ENCODE data around the gene DMPK.

The DMPK gene

DNA sequence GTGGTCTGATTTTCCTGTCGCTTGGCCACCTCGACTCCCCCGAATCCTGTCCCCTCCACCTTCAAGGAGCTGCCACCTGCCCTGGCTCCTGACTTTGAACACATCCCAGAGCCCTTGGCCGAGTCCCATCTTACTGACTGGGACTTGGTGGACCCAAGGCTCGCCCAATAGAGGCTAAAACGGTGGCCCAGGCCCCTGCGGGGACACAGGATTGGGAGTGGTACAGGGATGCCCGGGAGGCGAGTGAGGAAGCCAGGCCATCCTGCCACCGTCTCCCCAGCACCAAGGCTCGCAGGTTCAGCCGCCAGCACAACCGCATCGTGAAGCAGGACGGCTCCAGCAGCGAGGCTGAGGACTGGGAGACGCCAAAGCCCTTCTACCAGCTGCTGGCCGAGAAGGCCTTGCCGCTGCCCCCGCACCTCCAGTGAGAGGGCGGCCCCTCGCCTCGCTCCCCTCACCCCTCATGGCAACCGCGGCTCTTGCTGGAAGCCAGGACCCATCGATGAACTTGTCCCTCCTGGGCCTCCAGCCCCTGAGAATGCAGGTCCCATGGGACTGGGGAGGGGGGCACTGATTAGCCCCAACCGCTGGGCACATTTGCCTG, 18.5 kb downstream of the DMPK start:
- Histone ChIP-seq H3K9me3 (ENCODE audit: insufficient read depth, low read length) (no peaks in the 10 kb centered on the region), H3K4me3 (ENCODE audit: insufficient read depth, low read length, poor library complexity, severe bottlenecking) (no peak overlapping the region), H3K27me3 (ENCODE audit: low read length) (no peaks in the 10 kb centered on the region), H3K4me2 (ENCODE audit: low read depth, low read length, poor library complexity, severe bottlenecking) (no peak overlapping the region), H3F3A (ENCODE audit: insufficient read depth) (no peaks in the 10 kb centered on the region), H4K20me1 (ENCODE audit: low read depth, low read length) (no peaks in the 10 kb centered on the region), H3K9me2 (replicated peaks; ENCODE audit: insufficient read depth, low read length) (no peaks in the 10 kb centered on the region), H2AFZ (ENCODE audit: low read depth, low read length, severe bottlenecking) (no peak overlapping the region), H3K27ac (ENCODE audit: low read depth, low read length) (no peak overlapping the region), H3K9ac (ENCODE audit: low read length) (no peak overlapping the region), H3K79me2 (ENCODE audit: insufficient read depth, low read length) (no peaks in the 10 kb centered on the region), H3K36me3 (ENCODE audit: low read length) (no peaks in the 10 kb centered on the region)
- TF ChIP-seq, protein P1, sequence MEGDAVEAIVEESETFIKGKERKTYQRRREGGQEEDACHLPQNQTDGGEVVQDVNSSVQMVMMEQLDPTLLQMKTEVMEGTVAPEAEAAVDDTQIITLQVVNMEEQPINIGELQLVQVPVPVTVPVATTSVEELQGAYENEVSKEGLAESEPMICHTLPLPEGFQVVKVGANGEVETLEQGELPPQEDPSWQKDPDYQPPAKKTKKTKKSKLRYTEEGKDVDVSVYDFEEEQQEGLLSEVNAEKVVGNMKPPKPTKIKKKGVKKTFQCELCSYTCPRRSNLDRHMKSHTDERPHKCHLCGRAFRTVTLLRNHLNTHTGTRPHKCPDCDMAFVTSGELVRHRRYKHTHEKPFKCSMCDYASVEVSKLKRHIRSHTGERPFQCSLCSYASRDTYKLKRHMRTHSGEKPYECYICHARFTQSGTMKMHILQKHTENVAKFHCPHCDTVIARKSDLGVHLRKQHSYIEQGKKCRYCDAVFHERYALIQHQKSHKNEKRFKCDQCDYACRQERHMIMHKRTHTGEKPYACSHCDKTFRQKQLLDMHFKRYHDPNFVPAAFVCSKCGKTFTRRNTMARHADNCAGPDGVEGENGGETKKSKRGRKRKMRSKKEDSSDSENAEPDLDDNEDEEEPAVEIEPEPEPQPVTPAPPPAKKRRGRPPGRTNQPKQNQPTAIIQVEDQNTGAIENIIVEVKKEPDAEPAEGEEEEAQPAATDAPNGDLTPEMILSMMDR (IDR thresholded peaks at IDR 0.05; ENCODE audit: insufficient read depth, low read length, poor library complexity, severe bottlenecking) = no peak
- no peak for TF ChIP-seq EZH2phosphoT487 (conservative IDR thresholded peaks at IDR 0.05; ENCODE audit: low read length)

DNA sequence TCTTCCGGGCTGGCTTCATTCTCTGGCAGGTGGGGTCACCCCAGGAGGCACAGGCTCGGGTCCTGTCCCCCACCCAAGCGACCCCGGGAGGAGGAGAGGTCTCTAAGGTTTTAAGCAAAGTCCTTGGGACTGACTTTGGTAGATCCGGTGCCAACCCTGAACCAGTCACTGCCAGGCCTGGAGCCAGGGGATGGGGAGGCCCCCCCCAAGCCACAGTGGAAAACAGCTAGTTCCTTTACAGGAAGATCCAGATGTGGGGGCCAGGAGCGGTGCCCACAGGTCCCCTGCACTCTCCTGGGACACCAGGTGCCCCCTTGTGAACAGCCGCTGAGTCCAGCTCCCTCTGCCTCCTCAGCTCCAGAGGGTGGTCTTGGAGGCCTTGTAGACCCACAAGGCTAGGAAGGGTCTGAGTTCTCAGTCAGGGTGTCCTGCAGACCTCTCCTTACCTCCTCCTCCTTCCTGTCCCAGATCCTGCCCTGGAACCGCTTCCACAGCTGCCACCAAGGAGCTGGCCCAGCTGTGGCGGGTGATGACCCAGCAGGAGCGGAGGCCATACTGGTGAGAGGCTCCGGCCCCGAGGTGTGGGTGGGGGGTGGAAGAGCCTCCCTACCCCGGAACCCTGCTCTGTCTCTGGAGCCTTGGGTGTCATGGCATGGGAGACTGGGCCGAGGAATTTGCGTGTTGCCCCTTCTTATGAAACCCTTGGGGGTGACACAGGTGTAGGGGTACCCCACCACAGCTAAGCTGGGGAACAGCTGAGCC, 19.2 kb downstream of the DMPK start:
- H3K9me3 ChIP-seq (ENCODE audit: insufficient read depth, low read length) = no peaks in the 10 kb centered on the region
- H3K79me2 ChIP-seq (ENCODE audit: insufficient read depth, low read length) = no peaks in the 10 kb centered on the region
- H3K9ac ChIP-seq (ENCODE audit: low read length) = no peak overlapping the region
- TF ChIP-seq EZH2phosphoT487 (conservative IDR thresholded peaks at IDR 0.05; ENCODE audit: low read length) = no peak
- TF ChIP-seq, protein P1 (IDR thresholded peaks at IDR 0.05; ENCODE audit: insufficient read depth, low read length, poor library complexity, severe bottlenecking) = no peak
- no peaks in the 10 kb centered on the region for H3F3A ChIP-seq (ENCODE audit: insufficient read depth)
- no peak overlapping the region for H3K4me2 ChIP-seq (ENCODE audit: low read depth, low read length, poor library complexity, severe bottlenecking)
- no peaks in the 10 kb centered on the region for H3K36me3 ChIP-seq (ENCODE audit: low read length)
- H3K4me3 ChIP-seq (ENCODE audit: insufficient read depth, low read length, poor library complexity, severe bottlenecking) = no peak overlapping the region
- no peak overlapping the region for H2AFZ ChIP-seq (ENCODE audit: low read depth, low read length, severe bottlenecking)
- H3K27me3 ChIP-seq (ENCODE audit: low read length) = no peaks in the 10 kb centered on the region
- no peaks in the 10 kb centered on the region for H3K9me2 ChIP-seq (replicated peaks; ENCODE audit: insufficient read depth, low read length)
- no peak overlapping the region for H3K27ac ChIP-seq (ENCODE audit: low read depth, low read length)
- no peaks in the 10 kb centered on the region for H4K20me1 ChIP-seq (ENCODE audit: low read depth, low read length)

DNA sequence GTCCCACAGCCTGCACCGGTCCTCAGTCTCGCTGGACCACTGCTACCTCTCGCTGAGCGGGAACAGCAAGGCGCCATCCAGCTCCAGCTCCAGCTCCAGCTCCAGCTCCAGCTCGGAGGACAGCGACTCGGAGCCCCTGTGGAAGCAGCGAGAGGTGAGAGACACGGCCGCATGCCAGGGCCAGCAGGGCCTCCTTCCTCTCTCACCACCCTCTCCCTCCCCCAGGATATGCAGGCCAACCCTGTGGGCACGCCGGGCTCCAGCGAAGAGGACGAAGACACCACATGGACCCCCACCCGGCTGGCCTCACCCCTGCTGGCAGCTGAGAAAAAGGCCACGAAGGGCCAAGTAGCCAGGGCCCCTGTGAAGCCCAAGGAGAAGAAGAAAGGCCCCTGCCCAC, 20.6 kb downstream of the DMPK start:
- Histone ChIP-seq H3K36me3 (ENCODE audit: low read length) (no peaks in the 10 kb centered on the region), H3K27ac (ENCODE audit: low read depth, low read length) (no peak overlapping the region), H3F3A (ENCODE audit: insufficient read depth) (no peaks in the 10 kb centered on the region), H3K9me3 (ENCODE audit: insufficient read depth, low read length) (no peaks in the 10 kb centered on the region), H3K79me2 (ENCODE audit: insufficient read depth, low read length) (no peaks in the 10 kb centered on the region), H4K20me1 (ENCODE audit: low read depth, low read length) (no peaks in the 10 kb centered on the region), H3K4me2 (ENCODE audit: low read depth, low read length, poor library complexity, severe bottlenecking) (no peak overlapping the region), H2AFZ (ENCODE audit: low read depth, low read length, severe bottlenecking) (no peak overlapping the region), H3K4me3 (ENCODE audit: insufficient read depth, low read length, poor library complexity, severe bottlenecking) (no peak overlapping the region), H3K9ac (ENCODE audit: low read length) (no peak overlapping the region), H3K27me3 (ENCODE audit: low read length) (no peaks in the 10 kb centered on the region), H3K9me2 (replicated peaks; ENCODE audit: insufficient read depth, low read length) (no peaks in the 10 kb centered on the region)
- TF ChIP-seq EZH2phosphoT487 (conservative IDR thresholded peaks at IDR 0.05; ENCODE audit: low read length) = no peak
- TF ChIP-seq, protein P1 (IDR thresholded peaks at IDR 0.05; ENCODE audit: insufficient read depth, low read length, poor library complexity, severe bottlenecking) = no peak
